Ishikawa (cell line): ENCODE results near the gene SENP7.

ENCODE experiments used
- CEBPB ChIP-seq: IDR thresholded peaks from 2 replicates; pipeline ENCODE4 v1.6.1; 2012
- CREB1 ChIP-seq: IDR thresholded peaks from 2 replicates; pipeline ENCODE4 v1.6.1; 2012; ENCODE audit warnings: low read depth
- EGR1 ChIP-seq: IDR thresholded peaks from 2 replicates; pipeline ENCODE4 v1.6.1; 2012
- EP300 ChIP-seq: IDR thresholded peaks from 2 replicates; pipeline ENCODE4 v1.6.1; 2012; ENCODE audit warnings: borderline replicate concordance
- FOXM1 ChIP-seq: IDR thresholded peaks from 2 replicates; pipeline ENCODE4 v1.6.1; 2012; ENCODE audit warnings: low read depth, borderline replicate concordance
- NFIC ChIP-seq: IDR thresholded peaks from 2 replicates; pipeline ENCODE4 v1.6.1; 2012
- RAD21 ChIP-seq: IDR thresholded peaks from 2 replicates; pipeline ENCODE4 v1.6.1; 2012; ENCODE audit warnings: low read depth
- REST ChIP-seq: IDR thresholded peaks from 2 replicates; pipeline ENCODE4 v1.6.1; 2012; ENCODE audit warnings: low read depth, mild to moderate bottlenecking
- TAF1 ChIP-seq: IDR thresholded peaks from 2 replicates; pipeline ENCODE4 v1.6.1; 2012; ENCODE audit warnings: low read depth, mild to moderate bottlenecking
- TCF12 ChIP-seq: IDR thresholded peaks from 2 replicates; pipeline ENCODE4 v1.6.1; 2012; ENCODE audit warnings: low read depth
- TEAD4 ChIP-seq: IDR thresholded peaks from 2 replicates; pipeline ENCODE4 v1.6.1; 2012
- YY1 ChIP-seq: IDR thresholded peaks from 2 replicates; pipeline ENCODE4 v1.6.1; 2012; ENCODE audit warnings: low read depth
- ZBTB7A ChIP-seq: IDR thresholded peaks from 2 replicates; pipeline ENCODE4 v1.6.1; 2012; ENCODE audit warnings: low read depth
- TF ChIP-seq, protein P1 (sequence below): IDR thresholded peaks from 2 replicates; pipeline ENCODE4 v1.6.1; 2012
- TF ChIP-seq, protein P2 (sequence below): IDR thresholded peaks from 2 replicates; pipeline ENCODE4 v1.6.1; 2012

SENP7 gene

GRCh38 chr3:101548527-101549105 lies 35.6 kb upstream of the SENP7 start:
- TF ChIP-seq, protein P1, sequence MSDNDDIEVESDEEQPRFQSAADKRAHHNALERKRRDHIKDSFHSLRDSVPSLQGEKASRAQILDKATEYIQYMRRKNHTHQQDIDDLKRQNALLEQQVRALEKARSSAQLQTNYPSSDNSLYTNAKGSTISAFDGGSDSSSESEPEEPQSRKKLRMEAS: no peak
- TF ChIP-seq TEAD4 (no peak), CEBPB (no peak), YY1 (no peak), TCF12 (no peak), CREB1 (no peak), EGR1 (no peak), NFIC (no peak), RAD21 (no peak), EP300 (no peak), TAF1 (no peak), FOXM1 (no peak), ZBTB7A (no peak), REST (no peak)
- TF ChIP-seq, protein P2, sequence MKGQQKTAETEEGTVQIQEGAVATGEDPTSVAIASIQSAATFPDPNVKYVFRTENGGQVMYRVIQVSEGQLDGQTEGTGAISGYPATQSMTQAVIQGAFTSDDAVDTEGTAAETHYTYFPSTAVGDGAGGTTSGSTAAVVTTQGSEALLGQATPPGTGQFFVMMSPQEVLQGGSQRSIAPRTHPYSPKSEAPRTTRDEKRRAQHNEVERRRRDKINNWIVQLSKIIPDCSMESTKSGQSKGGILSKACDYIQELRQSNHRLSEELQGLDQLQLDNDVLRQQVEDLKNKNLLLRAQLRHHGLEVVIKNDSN: no peak

GRCh38 chr3:101544161-101544850 lies 31.3 kb upstream of the SENP7 start:
- TF ChIP-seq, protein P1: no peak
- TF ChIP-seq TEAD4: no peak
- peak; percentile 17; the same call in 1 of the 2 replicates for TF ChIP-seq RAD21
- no peak for TF ChIP-seq NFIC
- TF ChIP-seq FOXM1: no peak

DNA sequence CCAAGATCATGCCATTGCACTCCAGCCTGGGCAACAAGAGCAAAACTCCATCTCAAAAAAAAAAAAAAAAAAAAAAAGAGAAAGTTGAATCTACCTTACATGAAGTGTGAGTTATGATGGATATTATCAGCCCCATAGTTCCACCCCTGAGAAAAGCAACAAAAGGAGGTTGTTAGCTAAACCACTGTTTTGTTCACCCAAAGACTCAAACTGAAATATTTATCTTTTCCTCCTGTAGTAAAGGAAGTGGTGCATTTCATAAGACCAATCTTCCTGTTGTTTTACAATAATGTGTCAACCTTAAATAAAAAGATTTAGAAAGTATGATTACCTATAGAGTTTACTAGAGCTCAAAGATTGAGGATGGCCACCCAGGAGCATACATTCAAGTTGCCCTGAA lies 29.9 kb upstream of the SENP7 start:
- TF ChIP-seq TCF12 (no peak), EP300 (no peak), FOXM1 (no peak), CEBPB (no peak), NFIC (no peak), RAD21 (no peak), EGR1 (no peak), TEAD4 (no peak), ZBTB7A (no peak), YY1 (no peak), CREB1 (no peak), REST (no peak), TAF1 (no peak)
- TF ChIP-seq, protein P2: no peak
- TF ChIP-seq, protein P1: no peak

DNA sequence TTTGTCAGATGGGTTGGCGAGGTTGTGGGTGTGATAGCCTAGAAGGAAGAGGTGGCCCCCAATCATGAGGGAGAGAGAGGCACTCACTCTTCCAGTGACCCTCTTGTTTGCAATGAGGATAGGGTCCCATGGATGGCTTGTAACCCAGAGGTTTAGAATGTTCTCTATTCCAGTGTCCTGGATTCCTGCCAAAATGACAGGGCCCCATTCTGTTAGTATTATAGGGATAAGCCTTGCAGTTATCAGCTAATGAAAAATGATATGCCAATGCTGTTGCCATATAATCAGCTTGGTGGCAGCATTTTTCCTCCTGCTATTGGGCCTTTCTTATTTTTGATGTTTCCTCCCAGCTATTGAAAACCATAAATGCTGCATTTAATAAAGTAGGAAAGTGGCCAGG lies 23.3 kb upstream of the SENP7 start:
- no peak for TF ChIP-seq FOXM1
- no peak for TF ChIP-seq NFIC
- TF ChIP-seq, protein P1: no peak
- TF ChIP-seq ZBTB7A: no peak
- TF ChIP-seq YY1: no peak

DNA sequence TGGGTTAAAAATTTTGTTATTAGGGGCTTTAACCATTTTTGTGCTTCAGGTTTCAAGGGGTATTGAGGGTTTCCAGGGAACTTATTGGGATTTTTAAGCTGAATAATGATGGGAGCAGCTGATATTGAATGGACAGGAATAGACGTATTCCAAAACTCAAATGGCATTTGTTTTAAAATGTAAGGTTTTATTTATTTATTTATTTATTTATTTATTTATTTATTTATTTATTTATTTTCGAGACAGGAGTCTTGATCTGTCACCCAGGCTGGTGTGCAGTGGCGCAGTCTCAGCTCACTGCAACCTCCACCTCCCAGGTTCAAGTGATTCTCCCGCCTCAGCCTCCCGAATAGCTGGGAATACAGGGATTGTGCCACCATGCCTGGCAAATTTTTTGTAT lies 22.2 kb upstream of the SENP7 start:
- TF ChIP-seq EGR1 (no peak), EP300 (no peak), CREB1 (no peak), REST (no peak), CEBPB (no peak), RAD21 (no peak)
